Breast epithelium (tissue), 3 donors: ENCODE results near the gene SLC35B4.

ENCODE experiments used
- CTCF ChIP-seq, 3 donors: fragments of 450-650 bp; IDR thresholded peaks; one replicate each; pipeline ENCODE4 v1.5.1; 2016 to 2017; ENCODE audit warnings: antibody characterized with exemption in 3 of 3, mild to moderate bottlenecking in 3 of 3, moderate library complexity in 3 of 3
- POLR2A ChIP-seq: fragments of 450-650 bp; IDR thresholded peaks from one replicate; pipeline ENCODE4 v1.6.1; 2016; ENCODE audit warnings: antibody characterized with exemption, mild to moderate bottlenecking, moderate library complexity
- POLR2AphosphoS5 ChIP-seq, 3 donors: sonication (generic); formaldehyde crosslinking; IDR thresholded peaks; one replicate each; pipeline ENCODE4 v1.6.1; 2017; ENCODE audit warnings: antibody characterized with exemption in 3 of 3

GRCh38 chr7:134347567-134347966, 30.8 kb upstream of the SLC35B4 start:
- no peak for TF ChIP-seq CTCF (IDR thresholded peaks at IDR 0.05)
- no peak for TF ChIP-seq POLR2A
- TF ChIP-seq POLR2AphosphoS5 (IDR thresholded peaks at IDR 0.05) = no peak
